A549 (cell line): ENCODE data around the gene VPS41. TPM values are rescaled to one million over a fixed set of nuclear protein-coding genes. Genes with fewer than 3 reads are reported as not detected.

Source experiments
- ATAC-seq, 2 experiments: fragments of 200-7000 bp in 1 of 2; fragments of >200 bp in 1 of 2; cut with Nextera tagmentation in 1 of 2; cut with Tn5 transposase in 1 of 2; 3 replicates each; pipeline versions ENCODE4 v1.8.0 to v1.9.1; 2018 to 2020; ENCODE audit warnings: mild to moderate bottlenecking in 1 of 2, moderate library complexity in 1 of 2
- CTCF ChIA-PET: fragments of 300-600 bp; sonication (Branson Sonifier 250); formaldehyde crosslinking; extraction: SDS; loops from one replicate; lab custom pipeline; 2021; ENCODE audit warnings: antibody characterized with exemption, inconsistent platforms; lab: Yijun Ruan, JAX
- POLR2A ChIA-PET: fragments of 350-600 bp; formaldehyde crosslinking; extraction: SDS; loops from one replicate; lab custom pipeline; 2021; ENCODE audit warnings: antibody characterized with exemption, inconsistent platforms; lab: Yijun Ruan, JAX
- DNase-seq, 2 experiments: peaks; one replicate each; pipeline versions ENCODE4 v3.0.0 to v3.0.0-alpha.2; 2011 to 2016; ENCODE audit warnings: low read depth in 1 of 2, low spot score in 1 of 2
- FAIRE-seq: peaks from 2 replicates; lab custom pipeline; 2011; peaks lifted over from hg19 to GRCh38; lab: Jason Lieb, UNC
- H3K27ac ChIP-seq, 2 experiments: fragments of >200 bp; sonication (Bioruptor Twin); formaldehyde crosslinking; 3 replicates each; pipeline ENCODE4 v1.5.1; 2016 to 2017
- H3K4me1 ChIP-seq: fragments of >200 bp; sonication (Bioruptor Twin); formaldehyde crosslinking; 3 replicates; pipeline ENCODE4 v1.6.1; 2016
- H3K4me2 ChIP-seq: fragments of >200 bp; sonication (Bioruptor Twin); formaldehyde crosslinking; 3 replicates; pipeline ENCODE4 v1.6.1; 2016
- H3K4me3 ChIP-seq: fragments of >200 bp; sonication (Bioruptor Twin); formaldehyde crosslinking; 3 replicates; pipeline ENCODE4 v1.5.1; 2016
- H3K9me3 ChIP-seq: fragments of >200 bp; sonication (Bioruptor Twin); formaldehyde crosslinking; 3 replicates; pipeline ENCODE4 v1.6.1; 2016
- CBX2 ChIP-seq: fragments of 200-600 bp; sonication (generic); IDR thresholded peaks from 2 replicates; pipeline ENCODE4 v1.6.1; 2016; ENCODE audit warnings: low read depth, mild to moderate bottlenecking, borderline replicate concordance
- CHD4 ChIP-seq: fragments of 200-600 bp; sonication (generic); IDR thresholded peaks from 2 replicates; pipeline ENCODE4 v1.6.1; 2016; ENCODE audit warnings: antibody characterized with exemption, mild to moderate bottlenecking, borderline replicate concordance
- EHF ChIP-seq: fragments of 250-450 bp; sonication (Bioruptor Pico); IDR thresholded peaks from 2 replicates; pipeline ENCODE4 v1.5.0; 2020; ENCODE audit warnings: mild to moderate bottlenecking
- EP300 ChIP-seq, 2 experiments: fragments of >200 bp; sonication (Bioruptor Twin); formaldehyde crosslinking; IDR thresholded peaks; 2 replicates in 1 of 2; 3 replicates in 1 of 2; pipeline ENCODE4 v1.6.1; 2016 to 2017
- ESRRA ChIP-seq: fragments of 150-350 bp; IDR thresholded peaks from 2 replicates; pipeline ENCODE4 v1.6.1; 2014; ENCODE audit warnings: mild to moderate bottlenecking, low read length, borderline replicate concordance
- FOSB ChIP-seq: fragments of 250-450 bp; sonication (Bioruptor Pico); IDR thresholded peaks from 2 replicates; pipeline ENCODE4 v1.5.0; 2020; ENCODE audit warnings: mild to moderate bottlenecking, moderate library complexity
- FOXS1 ChIP-seq: fragments of 250-450 bp; sonication (Bioruptor Pico); IDR thresholded peaks from 2 replicates; pipeline ENCODE4 v1.5.0; 2020; ENCODE audit warnings: mild to moderate bottlenecking, moderate library complexity
- HOXA7 ChIP-seq: fragments of 250-450 bp; sonication (Bioruptor Pico); IDR thresholded peaks from 2 replicates; pipeline ENCODE4 v1.5.0; 2020; ENCODE audit warnings: mild to moderate bottlenecking, moderate library complexity
- HOXB13 ChIP-seq: fragments of 250-450 bp; sonication (Bioruptor Pico); IDR thresholded peaks from 2 replicates; pipeline ENCODE4 v1.5.0; 2020; ENCODE audit warnings: low read depth, mild to moderate bottlenecking, moderate library complexity
- JUNB ChIP-seq: fragments of >200 bp; sonication (Bioruptor Twin); formaldehyde crosslinking; IDR thresholded peaks from 2 replicates; pipeline ENCODE4 v1.6.1; 2016
- KDM5A ChIP-seq: fragments of 200-600 bp; sonication (generic); IDR thresholded peaks from 2 replicates; pipeline ENCODE4 v1.6.1; 2016; ENCODE audit warnings: antibody characterized with exemption, mild to moderate bottlenecking
- MAFK ChIP-seq: fragments of 450-650 bp; IDR thresholded peaks from 2 replicates; pipeline ENCODE4 v1.6.1; 2014; ENCODE audit not compliant: partially characterized antibody
- MAZ ChIP-seq: fragments of 150-350 bp; IDR thresholded peaks from 2 replicates; pipeline ENCODE4 v1.6.1; 2014; ENCODE audit warnings: antibody characterized with exemption, low read depth, low read length, borderline replicate concordance
- POLR2A ChIP-seq: IDR thresholded peaks from 2 replicates; pipeline ENCODE4 v1.6.1; 2012; ENCODE audit warnings: mild to moderate bottlenecking, low read length
- RARB ChIP-seq: fragments of 250-450 bp; sonication (Bioruptor Pico); IDR thresholded peaks from 2 replicates; pipeline ENCODE4 v1.8.0; 2021; ENCODE audit warnings: mild to moderate bottlenecking, moderate library complexity
- RCOR1 ChIP-seq: fragments of 150-350 bp; IDR thresholded peaks from 2 replicates; pipeline ENCODE4 v1.6.1; 2014; ENCODE audit warnings: antibody characterized with exemption, low read length, low read depth
- REST ChIP-seq: fragments of 200-600 bp; sonication (generic); IDR thresholded peaks from 2 replicates; pipeline ENCODE4 v1.6.1; 2016; ENCODE audit warnings: antibody characterized with exemption, mild to moderate bottlenecking, moderate library complexity
- SREBF2 ChIP-seq: fragments of 450-650 bp; IDR thresholded peaks from 2 replicates; pipeline ENCODE4 v1.6.1; 2014; ENCODE audit warnings: mild to moderate bottlenecking, moderate library complexity
- TP53 ChIP-seq: fragments of 250-450 bp; sonication (Bioruptor Pico); IDR thresholded peaks from 2 replicates; pipeline ENCODE4 v1.5.0; 2021; ENCODE audit warnings: mild to moderate bottlenecking, moderate library complexity
- USF2 ChIP-seq: fragments of 450-650 bp; IDR thresholded peaks from 2 replicates; pipeline ENCODE4 v1.6.1; 2014; ENCODE audit warnings: antibody characterized with exemption
- ZC3H11A ChIP-seq: fragments of 450-650 bp; IDR thresholded peaks from 2 replicates; pipeline ENCODE4 v1.6.1; 2014; ENCODE audit warnings: antibody characterized with exemption, mild to moderate bottlenecking
- ZFP36 ChIP-seq: fragments of 450-650 bp; IDR thresholded peaks from 2 replicates; pipeline ENCODE4 v1.6.1; 2014; ENCODE audit warnings: borderline replicate concordance; ENCODE audit not compliant: partially characterized antibody
- WGBS: methylation state at CpG from one replicate; pipeline ENCODE4 v1.1.6; 2017; ENCODE audit errors: missing lambda C conversion rate; 5-methylcytosine and 5-hydroxymethylcytosine counted together
- polyA plus RNA-seq, 4 experiments: library from polyadenylated mRNA; depleted of rRNA in 3 of 4; stranded (reverse); fragments of >200 nt; fragmentation: RNase III in 1 of 4; extraction: RNeasy Plus Mini Kit Qiagen cat#74134 plus additional on column Dnase treatment in 1 of 4; gene quantifications; 2 replicates in 3 of 4; 3 replicates in 1 of 4; pipeline ENCODE4 v1.2.3, GENCODE V29; 2011 to 2017
- TF ChIP-seq, protein P1 (sequence below): fragments of 150-350 bp; IDR thresholded peaks from 2 replicates; pipeline ENCODE4 v1.6.1; 2014; ENCODE audit warnings: low read depth, mild to moderate bottlenecking, low read length
- TF ChIP-seq, protein P2 (sequence below): fragments of 250-450 bp; sonication (Bioruptor Pico); IDR thresholded peaks from 2 replicates; pipeline ENCODE4 v1.5.0; 2020; ENCODE audit warnings: low read depth, mild to moderate bottlenecking, moderate library complexity
- TF ChIP-seq, protein P3 (sequence below): IDR thresholded peaks from 2 replicates; pipeline ENCODE4 v1.6.1; 2012
- TF ChIP-seq, protein P4 (sequence below): IDR thresholded peaks from 2 replicates; pipeline ENCODE4 v1.6.1; 2012; ENCODE audit warnings: low read depth, borderline replicate concordance

Gene VPS41
- polyA plus RNA-seq, 2 of the 4 experiments (the other 2 are of a cell fraction) = 24.6 to 59.9 TPM

DNA sequence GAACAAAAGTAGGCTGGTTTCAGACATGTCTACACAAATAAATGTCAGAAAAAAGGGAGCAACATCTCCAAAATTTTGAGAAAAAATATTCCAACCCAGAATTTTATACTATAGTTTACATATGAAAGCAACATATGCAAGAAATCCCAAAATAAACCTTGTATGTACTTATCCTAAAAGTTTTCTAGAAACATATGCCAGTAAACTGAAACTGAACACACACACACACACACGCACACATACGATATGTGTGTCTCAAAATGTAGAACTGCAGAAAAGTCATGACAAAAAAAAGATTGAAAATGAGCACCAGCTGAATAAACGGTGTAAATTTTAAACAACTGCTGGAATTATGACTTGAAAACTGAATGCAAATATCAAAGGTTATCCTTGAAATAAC lies 81.0 kb downstream of the VPS41 start:
- H3K4me3 ChIP-seq = no peak overlapping the region
- FAIRE-seq (no peak), ATAC-seq (no peak), DNase-seq (no peak)
- 0 out of 3 replicates have a peak, but pooled peaks cover 3% of the 10 kb centered on the region for H3K4me1 ChIP-seq
- no peaks in the 10 kb centered on the region; the same call in 2 of the 3 replicates for H3K9me3 ChIP-seq
- ChIA-PET CTCF (no interaction called here), POLR2A (no interaction called here)
- TF ChIP-seq HOXB13 (CRISPR knock-in tag) = no peak
- TF ChIP-seq RARB (CRISPR knock-in tag) = no peak
- TF ChIP-seq, protein P1, sequence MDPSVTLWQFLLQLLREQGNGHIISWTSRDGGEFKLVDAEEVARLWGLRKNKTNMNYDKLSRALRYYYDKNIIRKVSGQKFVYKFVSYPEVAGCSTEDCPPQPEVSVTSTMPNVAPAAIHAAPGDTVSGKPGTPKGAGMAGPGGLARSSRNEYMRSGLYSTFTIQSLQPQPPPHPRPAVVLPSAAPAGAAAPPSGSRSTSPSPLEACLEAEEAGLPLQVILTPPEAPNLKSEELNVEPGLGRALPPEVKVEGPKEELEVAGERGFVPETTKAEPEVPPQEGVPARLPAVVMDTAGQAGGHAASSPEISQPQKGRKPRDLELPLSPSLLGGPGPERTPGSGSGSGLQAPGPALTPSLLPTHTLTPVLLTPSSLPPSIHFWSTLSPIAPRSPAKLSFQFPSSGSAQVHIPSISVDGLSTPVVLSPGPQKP = no peak
- no peak for TF ChIP-seq SREBF2
- TF ChIP-seq, protein P2, sequence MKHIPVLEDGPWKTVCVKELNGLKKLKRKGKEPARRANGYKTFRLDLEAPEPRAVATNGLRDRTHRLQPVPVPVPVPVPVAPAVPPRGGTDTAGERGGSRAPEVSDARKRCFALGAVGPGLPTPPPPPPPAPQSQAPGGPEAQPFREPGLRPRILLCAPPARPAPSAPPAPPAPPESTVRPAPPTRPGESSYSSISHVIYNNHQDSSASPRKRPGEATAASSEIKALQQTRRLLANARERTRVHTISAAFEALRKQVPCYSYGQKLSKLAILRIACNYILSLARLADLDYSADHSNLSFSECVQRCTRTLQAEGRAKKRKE (CRISPR knock-in tag) = no peak
- TF ChIP-seq TP53 (CRISPR knock-in tag) = no peak
- no peak for TF ChIP-seq USF2
- no peak for TF ChIP-seq POLR2A
- TF ChIP-seq, protein P3, sequence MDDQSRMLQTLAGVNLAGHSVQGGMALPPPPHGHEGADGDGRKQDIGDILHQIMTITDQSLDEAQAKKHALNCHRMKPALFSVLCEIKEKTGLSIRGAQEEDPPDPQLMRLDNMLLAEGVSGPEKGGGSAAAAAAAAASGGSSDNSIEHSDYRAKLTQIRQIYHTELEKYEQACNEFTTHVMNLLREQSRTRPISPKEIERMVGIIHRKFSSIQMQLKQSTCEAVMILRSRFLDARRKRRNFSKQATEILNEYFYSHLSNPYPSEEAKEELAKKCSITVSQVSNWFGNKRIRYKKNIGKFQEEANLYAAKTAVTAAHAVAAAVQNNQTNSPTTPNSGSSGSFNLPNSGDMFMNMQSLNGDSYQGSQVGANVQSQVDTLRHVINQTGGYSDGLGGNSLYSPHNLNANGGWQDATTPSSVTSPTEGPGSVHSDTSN = no peak
- no peak overlapping the region for H3K4me2 ChIP-seq
- H3K27ac ChIP-seq = no peak overlapping the region
- 92% methylated on average over 3 of the region's 3 CpGs for WGBS

DNA sequence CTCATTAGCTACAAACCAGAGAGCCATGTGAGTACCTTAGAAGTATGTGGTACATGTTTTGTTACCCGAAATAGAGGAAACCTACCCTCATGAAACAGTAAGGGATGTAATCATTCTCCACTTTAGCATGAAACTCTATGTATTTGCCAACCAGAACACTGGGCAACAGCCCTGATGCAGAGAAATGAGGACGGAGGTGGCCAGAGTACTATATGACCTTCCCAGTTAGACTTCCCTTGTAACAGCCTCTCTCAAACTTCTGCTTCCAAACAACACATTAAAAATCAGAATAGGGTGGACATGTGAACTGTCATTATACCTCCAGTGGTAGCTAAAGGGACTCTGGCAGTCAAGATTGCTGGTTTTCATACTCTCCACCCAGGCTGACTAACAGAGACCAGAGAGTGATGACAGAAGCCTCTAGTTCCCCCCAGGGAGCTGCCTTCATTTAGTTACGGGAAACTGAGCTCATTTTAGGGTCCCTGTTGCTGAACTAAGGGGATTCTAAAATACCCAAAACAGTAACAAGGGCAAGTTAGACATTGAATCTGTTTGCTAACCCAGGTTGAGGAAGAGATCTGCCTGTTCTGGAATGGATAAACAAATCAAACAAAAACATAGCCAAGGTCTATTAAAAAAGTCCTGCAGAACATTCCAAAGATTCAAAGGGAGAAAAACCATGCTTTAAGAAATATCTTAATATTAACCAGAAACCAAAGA lies 83.1 kb downstream of the VPS41 start:
- TF ChIP-seq ESRRA = no peak
- no peak for TF ChIP-seq HOXA7 (CRISPR knock-in tag)
- no peak for TF ChIP-seq KDM5A
- no peak for TF ChIP-seq CHD4
- TF ChIP-seq FOXS1 = no peak
- TF ChIP-seq FOSB = no peak
- TF ChIP-seq EP300 (IDR thresholded peaks at IDR 0.05) = no peak
- TF ChIP-seq JUNB = no peak
- TF ChIP-seq REST = no peak
- TF ChIP-seq ZFP36 = no peak
- TF ChIP-seq MAFK = no peak
- TF ChIP-seq, protein P4, sequence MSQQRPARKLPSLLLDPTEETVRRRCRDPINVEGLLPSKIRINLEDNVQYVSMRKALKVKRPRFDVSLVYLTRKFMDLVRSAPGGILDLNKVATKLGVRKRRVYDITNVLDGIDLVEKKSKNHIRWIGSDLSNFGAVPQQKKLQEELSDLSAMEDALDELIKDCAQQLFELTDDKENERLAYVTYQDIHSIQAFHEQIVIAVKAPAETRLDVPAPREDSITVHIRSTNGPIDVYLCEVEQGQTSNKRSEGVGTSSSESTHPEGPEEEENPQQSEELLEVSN = no peak
- TF ChIP-seq EHF (CRISPR knock-in tag) = no peak
- TF ChIP-seq CBX2 = no peak
- TF ChIP-seq ZC3H11A = no peak
- TF ChIP-seq RCOR1 = no peak
- no peak for TF ChIP-seq MAZ

More for the DNA sequence above, 83.1 kb downstream of the VPS41 start:
- DNase-seq (no peak), ATAC-seq (no peak), FAIRE-seq (no peak)
- WGBS = 92% methylated on average over 3 of the region's 3 CpGs
- Histone ChIP-seq H3K4me1 (no peaks in the 10 kb centered on the region), H3K27ac (no peak overlapping the region), H3K4me2 (no peak overlapping the region), H3K4me3 (no peak overlapping the region), H3K9me3 (no peaks in the 10 kb centered on the region; the same call in 2 of the 3 replicates)
- ChIA-PET CTCF (interaction anchor here (0.6 kb wide), 1 partner anchor 110 kb away, joined by 7 read pairs; no protein-coding TSS in a partner anchor), POLR2A (no interaction called here)
